ENCODE results near the gene EEIG2.

DNA sequence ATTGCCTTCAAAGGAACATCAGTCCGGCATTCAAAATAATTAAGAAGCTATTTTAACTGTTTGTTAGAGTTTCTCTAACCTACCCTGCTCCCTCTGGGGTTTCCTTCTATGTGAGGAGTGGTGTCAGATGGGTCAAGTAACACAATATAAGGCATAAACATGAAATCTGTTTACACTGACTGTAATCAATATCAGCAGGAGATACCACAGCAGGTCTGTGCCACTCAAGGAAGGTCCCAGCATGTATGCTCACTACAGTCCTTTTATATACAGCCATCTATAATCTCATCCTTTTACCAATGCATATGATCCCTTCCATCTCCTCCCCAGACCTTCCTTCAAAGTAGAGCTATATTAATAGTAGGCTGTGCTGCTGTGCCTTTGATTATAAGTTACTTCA is 25.4 kb downstream of the EEIG2 start:
- TF ChIP-seq CTCF (IDR thresholded peaks at IDR 0.05) (no peak), POLR2A (IDR thresholded peaks at IDR 0.05) (no peak)

Data from adrenal gland (tissue), 5 donors.